ENCODE data around the gene SMAGP. TPM values are rescaled to one million over a fixed set of nuclear protein-coding genes. Genes with fewer than 3 reads are reported as not detected.
"Not testable (repeated sequence)": the region's sequence is repeated elsewhere in the genome, so short reads cannot be mapped to it uniquely, and the experiment has no call there.

SMAGP gene
- total and polyA plus RNA-seq, 3 experiments from 2014 or later: 0.72 to 28.9 (median 0.84) TPM

GRCh38 chr12:51262758-51263177 lies 7.4 kb downstream of the SMAGP start:
- ChIA-PET POLR2A (interaction anchor here (0.7 kb wide), 1 partner anchor 67 kb away, joined by 4 read pairs; no protein-coding TSS in a partner anchor), CTCF (interaction anchor here (1.0 to 1.6 kb wide), 5 partner anchors 14 to 78 kb away, joined by 3 to 10 read pairs (median 5); partner anchors contain the start of gene POU6F1)
- Mint-ChIP-seq H3K27me3 (no peaks in the 10 kb centered on the region), H3K27ac (peak overlapping the region in 2 of 8 donors; percentile 55 to 63), H3K36me3 (peaks cover 0 to 2% (median 0%) of the 10 kb centered on the region in 3 donors), H3K4me3 (no peak overlapping the region), H3K4me1 (peaks cover 18 to 29% (median 21%) of the 10 kb centered on the region in 3 donors), H3K9me3 (no peaks in the 10 kb centered on the region)
- Histone ChIP-seq H3K9me3 (ENCODE audit: low read length) (no peaks in the 10 kb centered on the region), H3K4me3 (ENCODE audit: low read length) (no peak overlapping the region), H3K36me3 (ENCODE audit: insufficient read depth, low read length) (no peaks in the 10 kb centered on the region), H3K27me3 (ENCODE audit: insufficient read depth, low read length, poor library complexity, severe bottlenecking) (no peaks in the 10 kb centered on the region), H3K4me1 (ENCODE audit: insufficient read depth, low read length) (peaks cover 6% of the 10 kb centered on the region), H3K27ac (ENCODE audit: low read depth, low read length) (no peak overlapping the region)
- DNase-seq: peak in 1 of 5 donors; percentile 54

GRCh38 chr12:51259600-51259999 lies 10.6 kb downstream of the SMAGP start:
- H3K4me1 ChIP-seq (ENCODE audit: insufficient read depth, low read length); H3K9me3 Mint-ChIP-seq; DNase-seq; H3K27me3 Mint-ChIP-seq; H3K9me3 ChIP-seq (ENCODE audit: low read length); POLR2A ChIA-PET; H3K36me3 Mint-ChIP-seq; H3K36me3 ChIP-seq (ENCODE audit: insufficient read depth, low read length); H3K27ac ChIP-seq (ENCODE audit: low read depth, low read length); H3K27ac Mint-ChIP-seq; H3K4me3 ChIP-seq (ENCODE audit: low read length); H3K4me3 Mint-ChIP-seq; H3K27me3 ChIP-seq (ENCODE audit: insufficient read depth, low read length, poor library complexity, severe bottlenecking): not testable (repeated sequence)
- CTCF ChIA-PET: interaction anchor here (0.9 kb wide), 1 partner anchor 82 kb away, joined by 3 read pairs; no protein-coding TSS in a partner anchor
- peaks cover 10 to 12% (median 12%) of the 10 kb centered on the region in 3 donors for H3K4me1 Mint-ChIP-seq

- Mint-ChIP-seq H3K27me3 (peaks cover 0 to 1% of the 10 kb centered on the region in 2 donors), H3K27ac (no peak overlapping the region), H3K36me3 (peaks cover 0 to 5% (median 3%) of the 10 kb centered on the region in 3 donors), H3K4me1 (peaks cover 4 to 8% (median 5%) of the 10 kb centered on the region in 3 donors), H3K9me3 (no peaks in the 10 kb centered on the region), H3K4me3 (no peak overlapping the region)
- Histone ChIP-seq H3K27ac (ENCODE audit: low read depth, low read length) (no peak overlapping the region), H3K4me3 (ENCODE audit: low read length) (no peak overlapping the region), H3K36me3 (ENCODE audit: insufficient read depth, low read length) (no peaks in the 10 kb centered on the region), H3K27me3 (ENCODE audit: insufficient read depth, low read length, poor library complexity, severe bottlenecking) (no peaks in the 10 kb centered on the region), H3K4me1 (ENCODE audit: insufficient read depth, low read length) (no peaks in the 10 kb centered on the region), H3K9me3 (ENCODE audit: low read length) (no peaks in the 10 kb centered on the region)
- no peak for DNase-seq
- ChIA-PET CTCF (interaction anchor here (1.3 to 1.6 kb wide), 2 partner anchors 11 to 16 kb away, joined by 3 to 5 read pairs; no protein-coding TSS in a partner anchor), POLR2A (interaction anchor here (0.7 kb wide), 1 partner anchor 47 kb away, joined by 3 read pairs; no protein-coding TSS in a partner anchor)
Observed at GRCh38 chr12:51254536-51254935, 15.7 kb downstream of the SMAGP start.

GRCh38 chr12:51253276-51253675 lies 16.9 kb downstream of the SMAGP start:
- Mint-ChIP-seq H3K27ac (peak overlapping the region in 1 of 8 donors; percentile 22), H3K9me3 (no peaks in the 10 kb centered on the region), H3K27me3 (peaks cover 0 to 1% of the 10 kb centered on the region in 2 donors), H3K4me3 (no peak overlapping the region), H3K36me3 (peaks cover 2 to 5% (median 3%) of the 10 kb centered on the region in 3 donors), H3K4me1 (peaks cover 7 to 10% (median 8%) of the 10 kb centered on the region in 3 donors)
- no peaks in the 10 kb centered on the region for H3K36me3 ChIP-seq (ENCODE audit: insufficient read depth, low read length)
- peaks cover 4% of the 10 kb centered on the region for H3K4me1 ChIP-seq (ENCODE audit: insufficient read depth, low read length)
- ChIA-PET CTCF (interaction anchor here (1.0 to 1.6 kb wide), 6 partner anchors 8 to 87 kb away, joined by 3 to 4 read pairs (median 3); no protein-coding TSS in a partner anchor), POLR2A (no interaction called here)
- H3K27me3 ChIP-seq (ENCODE audit: insufficient read depth, low read length, poor library complexity, severe bottlenecking): no peaks in the 10 kb centered on the region
- H3K9me3 ChIP-seq (ENCODE audit: low read length): no peaks in the 10 kb centered on the region
- DNase-seq: no peak
- no peak overlapping the region for H3K4me3 ChIP-seq (ENCODE audit: low read length)
- no peak overlapping the region for H3K27ac ChIP-seq (ENCODE audit: low read depth, low read length)

- no peaks in the 10 kb centered on the region for H3K9me3 ChIP-seq (ENCODE audit: low read length)
- peaks cover 35% of the 10 kb centered on the region for H3K4me1 ChIP-seq (ENCODE audit: insufficient read depth, low read length)
- H3K4me3 ChIP-seq (ENCODE audit: low read length): no peak overlapping the region
- H3K27me3 ChIP-seq (ENCODE audit: insufficient read depth, low read length, poor library complexity, severe bottlenecking): no peaks in the 10 kb centered on the region
- no peaks in the 10 kb centered on the region for H3K27me3 Mint-ChIP-seq
- no peak overlapping the region for H3K27ac ChIP-seq (ENCODE audit: low read depth, low read length)
- H3K9me3 Mint-ChIP-seq: no peaks in the 10 kb centered on the region
- H3K4me3 Mint-ChIP-seq: peak overlapping the region in 2 of 7 donors; percentile 32 to 37
- peak overlapping the region; percentile 80 to 92 (median 86) for H3K27ac Mint-ChIP-seq
- H3K36me3 Mint-ChIP-seq: peaks cover 7 to 31% (median 9%) of the 10 kb centered on the region in 3 donors
- peaks cover 4% of the 10 kb centered on the region for H3K36me3 ChIP-seq (ENCODE audit: insufficient read depth, low read length)
- DNase-seq: no peak
- POLR2A ChIA-PET: interaction anchor here (1.9 kb wide), 1 partner anchor 9 kb away, joined by 7 read pairs; the partner anchor contains the start of gene DAZAP2
- CTCF ChIA-PET: interaction anchor here (2.3 kb wide), 1 partner anchor 30 kb away, joined by 8 read pairs; the partner anchor contains the start of gene POU6F1
- H3K4me1 Mint-ChIP-seq: peaks cover 42 to 50% (median 46%) of the 10 kb centered on the region in 3 donors
Observed at GRCh38 chr12:51247523-51248206, 22.6 kb downstream of the SMAGP start.

- peaks cover 13% of the 10 kb centered on the region for H3K36me3 ChIP-seq (ENCODE audit: insufficient read depth, low read length)
- H3K4me3 Mint-ChIP-seq: peak overlapping the region; percentile 3 to 53 (median 37)
Observed at GRCh38 chr12:51246254-51246853, 23.9 kb downstream of the SMAGP start.

GRCh38 chr12:51245476-51246253 lies 24.6 kb downstream of the SMAGP start:
- Mint-ChIP-seq H3K27me3 (no peaks in the 10 kb centered on the region), H3K9me3 (no peaks in the 10 kb centered on the region), H3K4me1 (peaks cover 56 to 70% (median 64%) of the 10 kb centered on the region in 3 donors), H3K27ac (peak overlapping the region; percentile 80 to 97 (median 91)), H3K36me3 (peaks cover 7 to 50% (median 16%) of the 10 kb centered on the region in 3 donors), H3K4me3 (peak overlapping the region in 6 of 7 donors; percentile 13 to 48 (median 30))
- DNase-seq: no peak
- POLR2A ChIA-PET: interaction anchor here (1.1 to 1.6 kb wide), 2 partner anchors 25 to 28 kb away, joined by 3 to 9 read pairs; partner anchors contain the start of genes POU6F1 and SMAGP
- H3K9me3 ChIP-seq (ENCODE audit: low read length): no peaks in the 10 kb centered on the region
- H3K27ac ChIP-seq (ENCODE audit: low read depth, low read length): peak overlapping the region; percentile 34
- CTCF ChIA-PET: interaction anchor here (0.9 to 2.3 kb wide), 4 partner anchors 24 to 481 kb away, joined by 3 to 8 read pairs (median 4); partner anchors contain the start of gene POU6F1
- H3K36me3 ChIP-seq (ENCODE audit: insufficient read depth, low read length): peaks cover 19% of the 10 kb centered on the region
- H3K4me1 ChIP-seq (ENCODE audit: insufficient read depth, low read length): peaks cover 51% of the 10 kb centered on the region
- H3K4me3 ChIP-seq (ENCODE audit: low read length): no peak overlapping the region
- no peaks in the 10 kb centered on the region for H3K27me3 ChIP-seq (ENCODE audit: insufficient read depth, low read length, poor library complexity, severe bottlenecking)

More at GRCh38 chr12:51246254-51246853, 23.9 kb downstream of the SMAGP start:
- ChIA-PET CTCF (interaction anchor here (0.9 to 2.3 kb wide), 3 partner anchors 28 to 481 kb away, joined by 3 to 8 read pairs (median 3); partner anchors contain the start of gene POU6F1), POLR2A (interaction anchor here (1.1 to 1.9 kb wide), 3 partner anchors 8 to 28 kb away, joined by 3 to 9 read pairs (median 7); partner anchors contain the start of genes DAZAP2, POU6F1 and SMAGP)
- peaks cover 52 to 63% (median 57%) of the 10 kb centered on the region in 3 donors for H3K4me1 Mint-ChIP-seq
- Histone ChIP-seq H3K4me3 (ENCODE audit: low read length) (no peak overlapping the region), H3K27ac (ENCODE audit: low read depth, low read length) (peak overlapping the region; percentile 34), H3K4me1 (ENCODE audit: insufficient read depth, low read length) (peaks cover 44% of the 10 kb centered on the region), H3K27me3 (ENCODE audit: insufficient read depth, low read length, poor library complexity, severe bottlenecking) (no peaks in the 10 kb centered on the region), H3K9me3 (ENCODE audit: low read length) (no peaks in the 10 kb centered on the region)
- H3K27me3 Mint-ChIP-seq: no peaks in the 10 kb centered on the region
- peak in 3 of 5 donors; percentile 37 to 60 (median 40) for DNase-seq
- no peaks in the 10 kb centered on the region for H3K9me3 Mint-ChIP-seq
- H3K27ac Mint-ChIP-seq: peak overlapping the region; percentile 80 to 97 (median 91)
- peaks cover 7 to 43% (median 12%) of the 10 kb centered on the region in 3 donors for H3K36me3 Mint-ChIP-seq

All from CD8-positive, alpha-beta memory T cell (primary cell).